Measurements from ENCODE around the gene ZDHHC7. TPM values are rescaled to one million over a fixed set of nuclear protein-coding genes. Genes with fewer than 3 reads are reported as not detected.

The ZDHHC7 gene
- total RNA-seq, 1 experiment from 2014 or later, result 78.0 TPM

GRCh38 chr16:85019659-85020245 lies 8.4 kb upstream of the ZDHHC7 start:
- DNase-seq (ENCODE audit: low read depth), result no peak

DNA sequence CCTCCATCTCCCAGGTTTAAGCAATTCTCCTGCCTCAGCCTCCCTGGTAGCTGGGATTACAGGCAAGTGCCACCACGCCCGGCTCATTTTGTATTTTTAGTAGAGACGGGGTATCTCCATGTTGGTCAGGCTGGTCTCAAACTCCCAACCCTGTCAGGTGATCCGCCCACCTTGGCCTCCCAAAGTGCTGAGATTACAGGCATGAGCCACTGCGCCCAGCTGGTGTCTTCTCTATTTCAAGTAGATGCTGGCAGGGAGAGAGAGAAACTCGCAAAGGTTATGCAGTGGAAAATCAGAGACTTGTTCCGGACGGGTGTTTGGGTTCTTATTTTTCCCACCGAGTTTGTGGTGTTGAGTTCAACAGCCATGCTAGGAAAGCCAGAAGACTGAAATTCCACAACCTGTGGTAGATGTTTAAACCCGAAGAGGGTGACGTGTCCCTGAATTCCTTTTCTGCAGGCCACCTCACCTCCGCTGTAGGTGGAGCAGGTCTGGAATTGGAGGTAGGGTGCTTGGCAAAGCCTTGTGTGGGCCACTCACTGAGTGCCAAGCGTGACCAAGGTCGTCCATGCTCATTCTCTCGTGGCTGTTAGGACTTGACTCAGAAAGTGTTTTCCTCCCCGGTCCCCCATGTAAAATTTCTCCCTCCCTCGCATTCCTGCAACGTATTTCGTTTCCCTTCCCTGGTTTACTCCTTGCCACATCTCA lies 7.3 kb upstream of the ZDHHC7 start:
- no peak for DNase-seq (ENCODE audit: low read depth)

- no peak for DNase-seq (ENCODE audit: low read depth)
Measured at GRCh38 chr16:85017633-85018032, 6.3 kb upstream of the ZDHHC7 start.

GRCh38 chr16:85017151-85017550 lies 5.8 kb upstream of the ZDHHC7 start:
- DNase-seq (ENCODE audit: low read depth), result no peak

GRCh38 chr16:85015481-85016187 lies 4.3 kb upstream of the ZDHHC7 start:
- DNase-seq (ENCODE audit: low read depth), result no peak

GRCh38 chr16:85014311-85014710 lies 3.0 kb upstream of the ZDHHC7 start:
- no peak for DNase-seq (ENCODE audit: low read depth)

DNA sequence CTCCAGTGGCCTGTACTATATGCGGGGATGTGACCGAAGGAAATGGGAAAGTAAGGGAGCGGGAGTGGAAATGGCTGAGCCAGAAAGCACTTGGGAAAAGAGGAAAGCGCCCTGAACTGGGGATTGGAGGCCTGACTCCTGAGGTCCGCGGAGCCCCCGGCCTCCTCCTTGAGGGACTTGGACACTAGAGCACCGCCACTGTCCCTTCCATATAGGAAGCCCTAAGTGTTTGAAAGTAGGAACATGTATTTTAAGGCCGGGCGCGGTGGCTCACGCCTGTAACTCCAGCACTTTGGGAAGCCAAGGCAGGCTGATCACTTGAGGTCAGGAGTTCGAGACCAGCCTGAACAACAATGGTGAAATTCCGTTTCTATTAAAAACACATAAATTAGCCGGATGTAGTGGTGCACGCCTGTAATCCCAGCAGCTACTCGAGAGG lies 530 bp upstream of the ZDHHC7 start:
- DNase-seq (ENCODE audit: low read depth), result no peak

DNA sequence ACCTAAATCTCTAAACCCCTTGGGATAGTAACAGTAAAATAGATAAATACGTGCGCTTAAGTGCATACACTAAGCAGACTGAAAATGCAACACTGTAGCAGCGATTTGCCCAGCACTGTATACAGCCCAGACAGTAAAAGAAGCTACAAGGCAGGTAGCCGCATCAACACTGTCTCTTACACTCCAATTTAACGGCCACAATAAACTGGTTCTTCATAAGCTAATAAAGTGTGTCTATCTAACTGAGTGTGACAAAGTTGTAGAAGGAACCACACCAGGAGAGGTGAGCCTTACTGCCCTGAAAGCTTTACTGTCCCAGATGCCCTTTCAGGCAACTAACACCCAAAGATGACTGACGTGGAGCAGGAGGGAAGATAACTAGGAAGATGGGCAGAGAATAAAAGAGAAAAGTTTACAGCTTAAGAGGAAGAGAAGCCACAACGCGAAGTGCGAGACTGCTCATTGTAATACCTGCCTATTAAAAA lies 847 bp downstream of the ZDHHC7 start:
- DNase-seq (ENCODE audit: low read depth), result no peak

- no peak for DNase-seq (ENCODE audit: low read depth)
Measured at GRCh38 chr16:85008271-85008670, 3.1 kb downstream of the ZDHHC7 start.

DNA sequence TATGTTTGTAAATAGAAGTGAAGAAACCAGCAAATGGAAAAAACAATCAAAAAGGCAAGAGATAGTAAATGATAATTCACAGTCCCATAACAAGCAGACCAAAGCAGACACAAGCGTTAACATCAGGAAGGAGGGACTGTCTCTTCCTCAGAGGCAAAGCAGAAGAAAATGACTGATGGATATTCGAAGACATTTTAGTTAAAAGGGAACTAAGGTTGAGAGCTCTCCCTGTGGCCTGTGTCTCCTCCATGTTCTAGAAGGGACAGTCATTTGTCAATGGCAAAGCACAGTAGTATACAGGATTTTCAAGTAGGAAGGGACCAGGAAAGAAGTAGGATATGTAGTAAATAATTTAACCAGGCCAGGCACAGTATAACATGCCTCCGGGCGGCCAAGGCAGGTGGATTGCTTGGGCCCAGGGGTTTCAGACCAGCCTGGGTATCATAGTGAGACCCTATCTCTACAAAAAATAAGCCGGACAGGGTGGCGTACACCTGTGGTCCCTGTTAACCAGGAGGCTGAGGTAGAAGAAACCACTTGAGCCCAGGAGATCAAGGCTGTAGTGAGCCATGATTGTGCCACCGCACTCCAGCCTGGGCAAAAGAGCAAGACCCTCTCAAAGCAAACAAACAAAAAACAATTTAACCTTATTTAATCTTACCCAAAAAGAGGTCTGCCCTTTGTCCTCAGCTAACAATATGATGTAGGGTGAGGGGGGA lies 3.7 kb downstream of the ZDHHC7 start:
- DNase-seq (ENCODE audit: low read depth), result no peak

DNA sequence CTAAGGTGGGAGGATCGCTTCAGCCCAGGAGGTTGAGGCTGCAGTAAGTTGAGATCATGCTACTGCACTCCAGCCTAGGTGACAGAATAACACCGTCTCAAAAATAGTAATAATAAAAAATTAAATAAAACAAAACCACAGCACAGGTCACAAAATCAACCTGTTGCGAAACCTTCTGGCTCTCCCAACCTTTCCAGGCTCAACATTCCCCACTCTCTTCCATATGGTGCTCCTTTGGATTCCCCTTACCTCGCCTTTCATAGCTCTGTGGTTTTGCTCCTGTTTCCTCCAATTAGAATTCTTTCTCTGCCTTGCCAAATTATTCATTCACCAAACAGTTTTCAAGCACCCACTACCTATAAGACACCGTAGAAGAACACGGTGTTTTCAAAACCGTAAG lies 4.7 kb downstream of the ZDHHC7 start:
- DNase-seq (ENCODE audit: low read depth), result peak; percentile 46

GRCh38 chr16:85005285-85006069 lies 5.9 kb downstream of the ZDHHC7 start:
- peak; percentile 93 for DNase-seq (ENCODE audit: low read depth)

GRCh38 chr16:85004587-85005205 lies 6.6 kb downstream of the ZDHHC7 start:
- peak; percentile 95 for DNase-seq (ENCODE audit: low read depth)

DNA sequence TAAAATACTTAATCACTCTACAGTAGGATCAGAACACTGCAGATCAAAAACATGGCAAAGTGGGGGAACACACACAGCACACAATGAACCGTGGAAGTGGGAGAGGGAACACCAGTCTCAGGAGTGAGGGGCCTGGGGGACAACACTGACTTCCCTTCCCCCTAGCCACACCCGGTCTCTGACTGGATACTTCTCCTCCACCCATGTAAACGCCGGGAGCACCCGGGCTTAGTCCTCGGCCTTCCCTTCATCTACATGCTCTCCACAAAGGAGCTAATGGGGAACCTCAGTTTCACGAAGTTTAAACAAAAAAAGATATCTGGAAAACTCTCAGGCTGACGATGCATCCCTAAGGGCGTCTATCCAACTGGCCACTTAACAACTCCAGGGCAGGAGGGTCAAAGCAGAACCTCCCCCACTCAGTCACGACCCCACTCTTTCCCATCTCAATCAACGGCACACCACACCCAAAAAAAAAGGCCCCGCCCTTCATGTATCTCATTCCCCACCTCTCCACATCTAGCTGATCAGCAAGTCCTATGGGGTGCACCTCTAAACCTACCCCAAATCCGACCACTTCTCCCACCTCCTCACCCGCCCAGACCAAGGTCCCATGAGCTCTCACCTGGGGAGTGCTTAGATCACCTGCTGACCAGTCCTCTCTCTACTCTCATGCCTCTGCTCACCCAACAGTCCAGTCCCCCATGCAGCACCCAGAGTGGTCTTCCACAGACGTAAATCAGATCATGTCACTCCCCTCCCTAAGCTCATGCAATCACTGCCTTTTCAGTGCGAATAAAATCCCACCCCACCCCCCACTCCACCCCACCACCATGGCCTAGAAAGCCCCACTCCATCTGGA lies 7.4 kb downstream of the ZDHHC7 start:
- DNase-seq (ENCODE audit: low read depth), result no peak

DNA sequence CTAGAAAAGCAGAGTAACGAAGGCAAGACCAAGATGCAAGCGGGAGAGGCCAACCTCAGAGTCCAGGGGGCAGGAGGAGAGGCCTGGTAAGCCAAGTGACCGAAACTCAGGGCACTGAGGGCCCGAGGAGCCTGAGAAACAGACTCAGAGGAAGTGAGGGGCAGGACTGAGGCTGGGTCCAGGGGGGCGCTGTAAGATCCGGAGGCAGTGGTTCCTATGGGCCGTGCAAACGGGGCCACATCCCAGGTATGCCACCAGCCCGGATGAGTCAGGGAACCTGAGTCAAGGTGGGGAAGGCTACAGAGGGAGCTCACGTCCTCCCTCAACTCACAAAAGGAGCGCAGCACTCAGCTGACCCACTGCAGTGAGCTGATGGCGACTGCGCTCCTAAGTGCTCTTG lies 8.3 kb downstream of the ZDHHC7 start:
- DNase-seq (ENCODE audit: low read depth), result no peak

GRCh38 chr16:85002608-85003007 lies 8.7 kb downstream of the ZDHHC7 start:
- DNase-seq (ENCODE audit: low read depth), result no peak

- no peak for DNase-seq (ENCODE audit: low read depth)
Measured at GRCh38 chr16:85002099-85002541, 9.2 kb downstream of the ZDHHC7 start.

DNA sequence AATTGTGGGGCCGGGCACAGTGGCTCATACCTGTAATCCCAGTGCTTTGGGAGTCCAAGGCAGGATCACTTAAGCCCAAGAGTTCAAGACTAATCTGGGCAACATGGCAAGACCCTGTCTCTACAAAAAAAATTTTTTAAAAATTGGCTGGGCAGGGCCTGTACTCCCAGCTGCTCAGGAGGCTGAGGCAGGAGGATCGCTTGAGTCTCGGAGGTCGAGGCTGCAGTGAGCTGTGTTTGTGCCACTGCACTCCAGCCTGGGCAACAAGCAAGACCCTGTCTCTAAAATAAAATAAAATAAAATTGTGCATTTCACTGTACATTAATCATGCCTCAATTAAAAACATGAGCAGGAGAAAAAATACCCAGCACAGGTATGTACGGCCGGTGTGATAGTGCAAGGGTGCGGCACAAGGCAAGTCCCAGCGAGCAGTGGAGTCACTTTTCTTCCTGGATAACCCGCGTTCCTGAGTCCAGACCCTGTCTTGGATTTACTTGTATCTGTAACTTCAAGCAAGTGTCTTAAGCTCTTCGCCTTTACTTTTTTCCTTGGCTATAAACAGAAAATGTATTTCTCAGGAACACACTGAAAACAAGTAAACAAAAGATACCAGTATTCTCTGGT lies 11.4 kb downstream of the ZDHHC7 start:
- DNase-seq (ENCODE audit: low read depth), result no peak

DNA sequence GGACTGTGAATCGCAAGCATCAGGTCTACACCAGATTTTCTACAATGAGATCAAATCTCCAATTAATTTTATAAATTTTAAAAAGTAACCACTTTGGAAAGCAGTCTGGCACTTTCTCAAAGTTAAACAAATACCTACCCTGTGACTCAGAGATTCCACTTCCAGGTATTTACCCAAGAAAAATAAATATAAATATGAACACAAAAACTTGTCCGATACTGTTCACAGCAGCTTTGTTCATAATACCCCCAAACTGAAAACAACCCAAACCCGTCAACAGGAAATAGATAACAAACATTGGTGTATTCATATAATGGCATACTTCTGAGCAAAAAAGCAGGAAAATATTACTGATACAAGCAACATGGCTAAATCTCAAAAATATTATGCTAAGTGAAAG lies 12.1 kb downstream of the ZDHHC7 start:
- DNase-seq (ENCODE audit: low read depth), result peak; percentile 42

Measured in M059J (cell line).